SK-N-SH (cell line): Measurements from ENCODE around the gene OPA3. TPM values are rescaled to one million over a fixed set of nuclear protein-coding genes. Genes with fewer than 3 reads are reported as not detected.

Source experiments
- CTCF ChIA-PET: fragments of 300-600, 350-600 bp; formaldehyde crosslinking; extraction: SDS; loops from one replicate; lab custom pipeline; 2021; lab: Yijun Ruan, JAX
- POLR2A ChIA-PET: fragments of 350-600 bp; sonication (Branson Sonifier 250); formaldehyde crosslinking; extraction: SDS; loops from one replicate; lab custom pipeline; 2020; ENCODE audit warnings: antibody characterized with exemption, inconsistent platforms; lab: Yijun Ruan, JAX
- DNase-seq: peaks from one replicate; pipeline ENCODE4 v3.0.0; 2012
- H2AFZ ChIP-seq: fragments of 200-600 bp; sonication (generic); 2 replicates; pipeline ENCODE4 v1.8.1; 2016; ENCODE audit warnings: antibody characterized with exemption, mild to moderate bottlenecking, low read depth
- H3F3A ChIP-seq: fragments of 200-600 bp; sonication (generic); replicated peaks from 2 replicates; pipeline ENCODE3; 2016; ENCODE audit warnings: antibody characterized with exemption, mild to moderate bottlenecking; ENCODE audit not compliant: insufficient read depth
- H3K27ac ChIP-seq, 2 experiments: fragments of 200-500 bp in 1 of 2; fragments of 200-600 bp in 1 of 2; sonication (Bioruptor generic) in 1 of 2; sonication (generic), shearing (Covaris generic) in 1 of 2; 2 replicates each; pipeline versions ENCODE4 v1.5.1 to v1.6.1; 2014 to 2016; ENCODE audit warnings: low read depth in 2 of 2, inconsistent platforms in 1 of 2, low read length in 1 of 2, mild to moderate bottlenecking in 1 of 2, mixed read lengths in 1 of 2
- H3K27me3 ChIP-seq: fragments of 200-600 bp; sonication (generic), shearing (Covaris generic); 2 replicates; pipeline ENCODE4 v1.6.1; 2016; ENCODE audit warnings: mixed run types; ENCODE audit not compliant: insufficient read depth
- H3K36me3 ChIP-seq, 2 experiments: fragments of 200-500 bp in 1 of 2; fragments of 200-600 bp in 1 of 2; sonication (Bioruptor generic) in 1 of 2; sonication (generic) in 1 of 2; replicated peaks in 1 of 2; 2 replicates each; pipeline versions ENCODE3 to v1.5.1; 2014 to 2016; ENCODE audit warnings: low read length in 1 of 2, mild to moderate bottlenecking in 1 of 2; ENCODE audit not compliant: insufficient read depth in 2 of 2, control insufficient read depth in 1 of 2
- H3K4me1 ChIP-seq, 2 experiments: fragments of 200-500 bp in 1 of 2; fragments of 200-600 bp in 1 of 2; sonication (Bioruptor generic) in 1 of 2; sonication (generic), shearing (Covaris generic) in 1 of 2; 2 replicates each; pipeline versions ENCODE4 v1.5.1 to v1.6.1; 2014 to 2016; ENCODE audit warnings: low read depth in 1 of 2, low read length in 1 of 2, mixed run types in 1 of 2; ENCODE audit not compliant: insufficient read depth in 2 of 2, control insufficient read depth in 1 of 2
- H3K4me2 ChIP-seq: fragments of 200-600 bp; sonication (generic), shearing (Covaris generic); 2 replicates; pipeline ENCODE4 v1.6.1; 2017; ENCODE audit warnings: mixed run types
- H3K4me3 ChIP-seq, 2 experiments: fragments of 200-500 bp in 1 of 2; fragments of 200-600 bp in 1 of 2; sonication (Bioruptor generic) in 1 of 2; sonication (generic), shearing (Covaris generic) in 1 of 2; 2 replicates each; pipeline versions ENCODE4 v1.5.1 to v1.8.1; 2014 to 2016; ENCODE audit warnings: low read depth in 2 of 2, inconsistent platforms in 1 of 2, low read length in 1 of 2, mild to moderate bottlenecking in 1 of 2, mixed read lengths in 1 of 2, moderate library complexity in 1 of 2
- H3K79me2 ChIP-seq: fragments of 200-600 bp; sonication (generic); 2 replicates; pipeline ENCODE4 v1.8.1; 2017; ENCODE audit warnings: mild to moderate bottlenecking; ENCODE audit not compliant: insufficient read depth
- H3K9ac ChIP-seq: fragments of 200-600 bp; sonication (generic); 2 replicates; pipeline ENCODE4 v1.6.1; 2017; ENCODE audit warnings: mixed run types
- H3K9me2 ChIP-seq: fragments of 200-600 bp; sonication (generic); 2 replicates; pipeline ENCODE4 v1.6.1; 2017; ENCODE audit warnings: mixed run types
- H3K9me3 ChIP-seq: fragments of 200-600 bp; sonication (generic); 2 replicates; pipeline ENCODE4 v1.6.1; 2017; ENCODE audit warnings: mixed run types, mild to moderate bottlenecking, moderate library complexity
- H4K20me1 ChIP-seq: fragments of 200-600 bp; sonication (generic); 2 replicates; pipeline ENCODE4 v1.6.1; 2017; ENCODE audit warnings: mild to moderate bottlenecking, mixed run types; ENCODE audit not compliant: insufficient read depth
- CHD2 ChIP-seq: fragments of 150-350 bp; IDR thresholded peaks from 2 replicates; pipeline ENCODE4 v1.6.1; 2018; ENCODE audit warnings: low read length; ENCODE audit not compliant: partially characterized antibody
- CTCF ChIP-seq: fragments of 200-600 bp; sonication (generic); IDR thresholded peaks from 2 replicates; pipeline ENCODE4 v1.6.1; 2017; ENCODE audit warnings: antibody characterized with exemption, mild to moderate bottlenecking, moderate library complexity
- EZH2phosphoT487 ChIP-seq: fragments of 200-600 bp; sonication (generic); IDR thresholded peaks from 2 replicates; pipeline ENCODE4 v1.6.1; 2017; ENCODE audit warnings: low read depth, mixed run types, mild to moderate bottlenecking, antibody characterized with exemption, moderate library complexity, borderline replicate concordance
- FOSL2 ChIP-seq: IDR thresholded peaks from 2 replicates; pipeline ENCODE4 v1.4.0; 2012; ENCODE audit warnings: low read depth, mild to moderate bottlenecking, moderate library complexity, borderline replicate concordance
- FOXJ3 ChIP-seq: sonication (generic); formaldehyde crosslinking; IDR thresholded peaks from 2 replicates; pipeline ENCODE4 v1.5.1; 2020; ENCODE audit warnings: mild to moderate bottlenecking, missing genetic modification reagents
- FOXM1 ChIP-seq: IDR thresholded peaks from 2 replicates; pipeline ENCODE4 v1.4.0; 2012; ENCODE audit warnings: low read depth, mild to moderate bottlenecking
- GABPA ChIP-seq: IDR thresholded peaks from 2 replicates; pipeline ENCODE4 v1.4.0; 2012; ENCODE audit warnings: low read depth, mild to moderate bottlenecking
- GATA2 ChIP-seq: sonication (generic); formaldehyde crosslinking; IDR thresholded peaks from 2 replicates; pipeline ENCODE4 v1.5.0; 2020; ENCODE audit warnings: mild to moderate bottlenecking, missing genetic modification reagents
- IRF3 ChIP-seq: fragments of 150-350 bp; IDR thresholded peaks from 2 replicates; pipeline ENCODE4 v1.6.1; 2016; ENCODE audit warnings: mild to moderate bottlenecking, low read depth, low read length
- MEF2A ChIP-seq: IDR thresholded peaks from 2 replicates; pipeline ENCODE4 v1.4.0; 2012; ENCODE audit warnings: low read depth, borderline replicate concordance
- MXI1 ChIP-seq: IDR thresholded peaks from 2 replicates; pipeline ENCODE4 v1.6.1; 2012; ENCODE audit warnings: mild to moderate bottlenecking, low read depth, low read length, improper control_type of control experiment
- NRF1 ChIP-seq: IDR thresholded peaks from 2 replicates; pipeline ENCODE4 v1.6.1; 2012; ENCODE audit warnings: low read depth, mild to moderate bottlenecking, low read length
- PBX3 ChIP-seq: IDR thresholded peaks from 2 replicates; pipeline ENCODE4; 2012
- RCOR1 ChIP-seq: fragments of 150-350 bp; IDR thresholded peaks from 2 replicates; pipeline ENCODE4 v1.6.1; 2017; ENCODE audit warnings: antibody characterized with exemption, low read length
- SIN3A ChIP-seq: IDR thresholded peaks from 2 replicates; pipeline ENCODE4 v1.6.1; 2012; ENCODE audit warnings: low read depth, mild to moderate bottlenecking, low read length, moderate library complexity, borderline replicate concordance
- TAF1 ChIP-seq: IDR thresholded peaks from 2 replicates; pipeline ENCODE4 v1.6.1; 2012; ENCODE audit warnings: low read depth, mild to moderate bottlenecking, low read length, moderate library complexity, borderline replicate concordance
- TCF12 ChIP-seq: IDR thresholded peaks from 2 replicates; pipeline ENCODE4 v1.4.0; 2012
- USF2 ChIP-seq: fragments of 150-350 bp; IDR thresholded peaks from 2 replicates; pipeline ENCODE4 v1.6.1; 2017; ENCODE audit warnings: antibody characterized with exemption, low read length, low read depth, borderline replicate concordance
- YY1 ChIP-seq: IDR thresholded peaks from 2 replicates; pipeline ENCODE4 v1.4.0; 2012; ENCODE audit warnings: low read depth, mild to moderate bottlenecking
- WGBS: methylation state at CpG from one replicate; pipeline ENCODE4 v1.1.6; 2017; ENCODE audit warnings: low lambda C conversion rate; 5-methylcytosine and 5-hydroxymethylcytosine counted together
- polyA plus RNA-seq, 3 experiments: library from polyadenylated mRNA; depleted of rRNA; stranded (reverse); fragments of >200 nt; gene quantifications; 2 replicates each; pipeline ENCODE4 v1.2.3, GENCODE V29; 2012

OPA3 gene
- polyA plus RNA-seq, 1 of the 3 experiments (the other 2 are of a cell fraction), result 10.0 TPM

GRCh38 chr19:45527731-45528130, 56.9 kb downstream of the OPA3 start:
- H3K9me2 ChIP-seq, result no peaks in the 10 kb centered on the region
- no peak overlapping the region for H3K9ac ChIP-seq
- H3K9me3 ChIP-seq, result no peaks in the 10 kb centered on the region
- no peak overlapping the region for H3K4me2 ChIP-seq
- H3K36me3 ChIP-seq, result peaks cover 21 to 41% of the 10 kb centered on the region in 2 experiments
- no peaks in the 10 kb centered on the region for H3K27me3 ChIP-seq
- H3K4me1 ChIP-seq, result no peaks in the 10 kb centered on the region; a peak in 1 of 4 replicates
- H3K4me3 ChIP-seq, result no peak overlapping the region
- TF ChIP-seq GABPA (no peak), TCF12 (no peak), FOXM1 (no peak), MEF2A (no peak), YY1 (no peak), FOXJ3 (CRISPR knock-in tag) (no peak), IRF3 (no peak), PBX3 (no peak), NRF1 (no peak)
- no peak overlapping the region for H2AFZ ChIP-seq
- H3K79me2 ChIP-seq, result no peaks in the 10 kb centered on the region
- peaks cover 29% of the 10 kb centered on the region for H3F3A ChIP-seq
- 92% methylated on average over 15 of the region's 15 CpGs for WGBS
- DNase-seq, result no peak
- peaks cover 16% of the 10 kb centered on the region; the same call in 1 of the 2 replicates for H4K20me1 ChIP-seq
- no peak overlapping the region for H3K27ac ChIP-seq
- ChIA-PET CTCF (interaction anchor here (1.2 to 1.3 kb wide), 2 partner anchors 8 to 43 kb away, joined by 3 read pairs; no protein-coding TSS in a partner anchor), POLR2A (no interaction called here)

GRCh38 chr19:45526971-45527370, 57.6 kb downstream of the OPA3 start:
- ChIA-PET POLR2A (no interaction called here), CTCF (interaction anchor here (1.2 to 1.7 kb wide), 3 partner anchors 9 to 116 kb away, joined by 3 to 7 read pairs (median 3); no protein-coding TSS in a partner anchor)
- H4K20me1 ChIP-seq, result peaks cover 20% of the 10 kb centered on the region; the same call in 1 of the 2 replicates
- H3K27me3 ChIP-seq, result no peaks in the 10 kb centered on the region
- H2AFZ ChIP-seq, result no peak overlapping the region
- H3K36me3 ChIP-seq, result peaks cover 22 to 41% of the 10 kb centered on the region in 2 experiments
- no peak overlapping the region for H3K27ac ChIP-seq
- no peaks in the 10 kb centered on the region for H3K79me2 ChIP-seq
- H3K4me2 ChIP-seq, result no peak overlapping the region
- no peaks in the 10 kb centered on the region for H3K9me2 ChIP-seq
- H3K4me1 ChIP-seq, result no peaks in the 10 kb centered on the region; a peak in 1 of 4 replicates
- peaks cover 31% of the 10 kb centered on the region for H3F3A ChIP-seq
- no peak for DNase-seq
- H3K9me3 ChIP-seq, result no peaks in the 10 kb centered on the region
- no peak overlapping the region for H3K4me3 ChIP-seq
- no peak overlapping the region for H3K9ac ChIP-seq
- 93% methylated on average over 4 of the region's 4 CpGs for WGBS
- no peak for TF ChIP-seq USF2
- TF ChIP-seq PBX3, result no peak
- TF ChIP-seq TAF1, result no peak
- no peak for TF ChIP-seq MXI1
- no peak for TF ChIP-seq RCOR1
- no peak for TF ChIP-seq CHD2
- no peak for TF ChIP-seq CTCF
- no peak for TF ChIP-seq SIN3A
- no peak for TF ChIP-seq GATA2 (CRISPR knock-in tag)
- TF ChIP-seq FOSL2, result no peak
- no peak for TF ChIP-seq IRF3
- TF ChIP-seq EZH2phosphoT487, result no peak
- TF ChIP-seq GABPA, result no peak
